Measurements from ENCODE around the gene SYNE1.

GRCh38 chr6:152107973-152108372 lies 529.2 kb downstream of the SYNE1 start:
- TF ChIP-seq ZNF274 (IDR thresholded peaks at IDR 0.05; ENCODE audit: low read depth, low read length): no peak
- TF ChIP-seq YY1 (IDR thresholded peaks at IDR 0.05; ENCODE audit: insufficient read depth, insufficient read length): no peak
